ENCODE measurements around the gene CDH5. TPM values are rescaled to one million over a fixed set of nuclear protein-coding genes. Genes with fewer than 3 reads are reported as not detected.

Gene CDH5
- polyA plus RNA-seq, 1 experiment: not detected

DNA sequence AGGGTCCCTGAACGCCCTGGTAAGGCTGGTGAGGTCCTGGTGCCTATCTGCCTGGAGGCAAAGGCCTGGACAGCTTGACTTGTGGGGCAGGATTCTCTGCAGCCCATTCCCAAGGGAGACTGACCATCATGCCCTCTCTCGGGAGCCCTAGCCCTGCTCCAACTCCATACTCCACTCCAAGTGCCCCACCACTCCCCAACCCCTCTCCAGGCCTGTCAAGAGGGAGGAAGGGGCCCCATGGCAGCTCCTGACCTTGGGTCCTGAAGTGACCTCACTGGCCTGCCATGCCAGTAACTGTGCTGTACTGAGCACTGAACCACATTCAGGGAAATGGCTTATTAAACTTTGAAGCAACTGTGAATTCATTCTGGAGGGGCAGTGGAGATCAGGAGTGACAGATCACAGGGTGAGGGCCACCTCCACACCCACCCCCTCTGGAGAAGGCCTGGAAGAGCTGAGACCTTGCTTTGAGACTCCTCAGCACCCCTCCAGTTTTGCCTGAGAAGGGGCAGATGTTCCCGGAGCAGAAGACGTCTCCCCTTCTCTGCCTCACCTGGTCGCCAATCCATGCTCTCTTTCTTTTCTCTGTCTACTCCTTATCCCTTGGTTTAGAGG is 37.1 kb downstream of the CDH5 start:
- H3K4me3 ChIP-seq (ENCODE audit: low read depth, low read length): no peak overlapping the region
- no peak for DNase-seq (ENCODE audit: low read depth)
- peaks cover 14% of the 10 kb centered on the region for H3K27me3 ChIP-seq (ENCODE audit: control insufficient read depth, insufficient read depth, low read length)
- ChIA-PET POLR2A (no interaction called here), CTCF (interaction anchor here (1.4 to 3.9 kb wide), 6 partner anchors 10 to 469 kb away, joined by 3 to 29 read pairs (median 8); no protein-coding TSS in a partner anchor)
- TF ChIP-seq, protein P1, sequence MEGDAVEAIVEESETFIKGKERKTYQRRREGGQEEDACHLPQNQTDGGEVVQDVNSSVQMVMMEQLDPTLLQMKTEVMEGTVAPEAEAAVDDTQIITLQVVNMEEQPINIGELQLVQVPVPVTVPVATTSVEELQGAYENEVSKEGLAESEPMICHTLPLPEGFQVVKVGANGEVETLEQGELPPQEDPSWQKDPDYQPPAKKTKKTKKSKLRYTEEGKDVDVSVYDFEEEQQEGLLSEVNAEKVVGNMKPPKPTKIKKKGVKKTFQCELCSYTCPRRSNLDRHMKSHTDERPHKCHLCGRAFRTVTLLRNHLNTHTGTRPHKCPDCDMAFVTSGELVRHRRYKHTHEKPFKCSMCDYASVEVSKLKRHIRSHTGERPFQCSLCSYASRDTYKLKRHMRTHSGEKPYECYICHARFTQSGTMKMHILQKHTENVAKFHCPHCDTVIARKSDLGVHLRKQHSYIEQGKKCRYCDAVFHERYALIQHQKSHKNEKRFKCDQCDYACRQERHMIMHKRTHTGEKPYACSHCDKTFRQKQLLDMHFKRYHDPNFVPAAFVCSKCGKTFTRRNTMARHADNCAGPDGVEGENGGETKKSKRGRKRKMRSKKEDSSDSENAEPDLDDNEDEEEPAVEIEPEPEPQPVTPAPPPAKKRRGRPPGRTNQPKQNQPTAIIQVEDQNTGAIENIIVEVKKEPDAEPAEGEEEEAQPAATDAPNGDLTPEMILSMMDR (IDR thresholded peaks at IDR 0.05; ENCODE audit: insufficient read depth, low read depth, low read length): no peak
- no peaks in the 10 kb centered on the region for H3K36me3 ChIP-seq (ENCODE audit: control insufficient read depth, insufficient read depth, low read length)

DNA sequence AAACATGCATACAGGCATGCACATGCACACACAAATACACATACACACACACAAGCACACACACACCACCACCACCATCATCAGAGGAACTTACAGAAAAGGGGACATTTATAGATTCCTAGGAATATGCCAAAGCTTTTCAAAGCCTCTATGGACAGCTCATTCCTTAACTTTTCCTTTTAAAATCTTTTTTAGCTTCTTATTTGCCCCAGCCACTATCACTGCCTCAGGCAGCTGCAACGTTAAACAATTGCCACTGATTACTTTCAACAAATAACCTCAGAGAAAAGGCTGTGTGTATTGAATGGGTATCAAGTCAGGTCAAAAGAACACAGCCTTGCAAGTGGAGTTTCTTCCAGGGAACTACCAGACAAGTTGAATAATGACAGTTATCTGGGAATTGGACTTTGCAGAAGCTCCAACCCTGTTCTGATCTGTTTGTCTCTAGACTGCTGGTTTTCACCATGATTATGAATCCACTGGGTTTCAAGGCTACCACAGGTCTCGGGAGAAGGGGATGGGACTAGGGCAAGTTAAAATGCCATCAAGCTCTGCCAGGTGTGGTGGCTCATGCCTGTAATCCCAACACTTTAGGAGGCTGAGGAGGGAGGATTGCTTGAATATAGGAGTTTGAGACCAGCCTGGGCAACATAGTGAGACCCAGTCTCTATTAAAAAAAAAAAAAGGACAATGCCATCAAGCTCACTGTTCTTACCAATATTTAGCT is 38.7 kb downstream of the CDH5 start:
- ChIA-PET POLR2A (no interaction called here), CTCF (interaction anchor here (0.6 to 3.9 kb wide), 27 partner anchors 10 to 810 kb away, joined by 3 to 29 read pairs (median 7); partner anchors contain the start of genes CMTM3 and NAE1)
- no peaks in the 10 kb centered on the region for H3K36me3 ChIP-seq (ENCODE audit: control insufficient read depth, insufficient read depth, low read length)
- no peak overlapping the region for H3K4me3 ChIP-seq (ENCODE audit: low read depth, low read length)
- no peak for DNase-seq (ENCODE audit: low read depth)
- H3K27me3 ChIP-seq (ENCODE audit: control insufficient read depth, insufficient read depth, low read length): peaks cover 13% of the 10 kb centered on the region
- TF ChIP-seq, protein P1 (IDR thresholded peaks at IDR 0.05; ENCODE audit: insufficient read depth, low read depth, low read length): no peak

DNA sequence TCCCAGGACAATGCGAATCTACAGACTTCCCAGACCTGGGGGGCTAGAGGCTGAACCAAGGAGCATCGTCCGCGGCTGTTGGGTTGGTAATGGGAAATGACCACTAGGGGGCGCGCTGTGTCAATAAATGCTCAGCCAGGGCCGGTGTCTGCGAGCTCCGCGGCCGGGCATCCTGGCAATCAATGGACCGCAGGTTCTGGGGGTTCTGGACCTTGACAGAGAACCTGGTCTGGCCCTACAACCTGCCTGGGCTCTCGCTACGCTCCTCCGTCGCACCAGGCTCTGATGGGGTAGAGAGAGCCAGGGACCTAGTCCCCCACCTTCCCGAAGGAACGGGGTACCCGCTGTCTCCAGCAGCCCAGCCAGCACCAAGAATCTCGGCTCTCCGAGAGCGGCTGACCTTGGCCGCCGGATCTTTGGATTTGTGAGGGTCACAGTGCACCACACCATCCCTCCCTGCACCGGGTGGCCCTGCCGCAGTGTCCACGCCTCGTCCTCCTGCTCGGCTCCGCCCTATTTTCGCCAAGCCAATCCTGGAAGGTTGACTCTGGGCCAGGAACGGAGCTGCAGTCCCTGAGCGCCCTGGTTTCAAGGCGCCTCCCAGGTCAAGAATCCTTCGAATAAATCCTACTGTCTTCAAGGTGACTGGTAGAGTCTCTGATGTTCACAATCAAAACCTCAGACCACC is 40.2 kb downstream of the CDH5 start:
- Histone ChIP-seq H3K27me3 (ENCODE audit: control insufficient read depth, insufficient read depth, low read length) (peaks cover 9% of the 10 kb centered on the region), H3K36me3 (ENCODE audit: control insufficient read depth, insufficient read depth, low read length) (no peaks in the 10 kb centered on the region), H3K4me3 (ENCODE audit: low read depth, low read length) (peak overlapping the region; percentile 53)
- POLR2A ChIA-PET: no interaction called here
- CTCF ChIA-PET: interaction anchor here (0.6 to 3.9 kb wide), 67 partner anchors 9 to 522 kb away, joined by 3 to 34 read pairs (median 5); partner anchors contain the start of genes CA7, CMTM2, CMTM3 and DYNC1LI2
- no peak for DNase-seq (ENCODE audit: low read depth)
- TF ChIP-seq, protein P1 (IDR thresholded peaks at IDR 0.05; ENCODE audit: insufficient read depth, low read depth, low read length): peak; percentile 80

DNA sequence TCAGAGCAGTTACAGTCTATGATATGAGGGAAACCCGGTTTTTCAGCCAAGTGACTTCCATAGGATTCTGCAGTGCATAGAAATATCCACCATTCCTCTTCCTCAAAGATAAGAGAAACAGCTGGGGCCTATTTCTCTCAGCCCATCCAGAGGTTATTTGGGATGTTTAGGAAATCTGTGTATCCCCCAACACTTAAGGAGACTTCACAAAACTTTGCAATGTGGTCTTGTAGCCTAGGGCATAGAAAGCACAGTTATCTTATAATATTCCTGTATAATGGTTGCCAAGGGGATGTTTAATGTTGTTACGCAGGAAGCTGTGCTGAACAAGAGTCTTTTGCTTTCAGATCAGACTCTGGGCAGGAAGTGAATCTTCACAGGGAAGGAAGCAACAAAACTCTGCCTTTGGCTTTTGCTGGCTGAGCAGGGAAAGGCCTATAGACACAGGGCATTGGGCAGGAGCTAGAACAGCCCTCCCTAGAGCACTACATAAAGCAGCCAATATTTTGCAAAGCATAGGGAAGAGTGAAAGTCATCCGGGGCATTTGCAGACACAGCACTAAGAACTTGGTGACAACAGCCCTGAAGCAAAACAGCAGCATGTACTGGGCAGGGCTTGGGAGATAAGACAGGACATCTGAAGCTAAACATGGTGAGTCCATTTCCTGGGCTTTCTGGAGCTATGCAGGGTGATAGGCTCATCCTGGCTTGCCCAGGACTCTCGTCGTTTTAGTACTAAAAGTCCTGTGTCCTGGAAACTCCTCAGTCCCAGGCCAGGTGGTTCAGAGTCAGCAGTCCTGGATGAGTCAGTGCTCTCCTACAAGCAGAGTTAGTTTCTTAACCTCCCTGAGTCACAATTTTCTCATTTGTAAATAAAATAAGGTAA is 41.9 kb downstream of the CDH5 start:
- Histone ChIP-seq H3K36me3 (ENCODE audit: control insufficient read depth, insufficient read depth, low read length) (no peaks in the 10 kb centered on the region), H3K4me3 (ENCODE audit: low read depth, low read length) (no peak overlapping the region), H3K27me3 (ENCODE audit: control insufficient read depth, insufficient read depth, low read length) (peaks cover 6% of the 10 kb centered on the region)
- no peak for DNase-seq (ENCODE audit: low read depth)
- ChIA-PET CTCF (interaction anchor here (0.7 to 3.7 kb wide), 9 partner anchors 24 to 465 kb away, joined by 3 to 34 read pairs (median 11); partner anchors contain the start of gene CMTM3), POLR2A (no interaction called here)
- TF ChIP-seq, protein P1 (IDR thresholded peaks at IDR 0.05; ENCODE audit: insufficient read depth, low read depth, low read length): no peak
